ELF-1 (cell line): ENCODE results near the gene CHM.
"Not testable (repeated sequence)": the region's sequence is repeated elsewhere in the genome, so short reads cannot be mapped to it uniquely, and the experiment has no call there.

Experiments
- DNase-seq: peaks from one replicate; pipeline ENCODE4 v3.0.0-alpha.2; 2016; ENCODE audit warnings: low read depth, low spot score

CHM gene, protein sequence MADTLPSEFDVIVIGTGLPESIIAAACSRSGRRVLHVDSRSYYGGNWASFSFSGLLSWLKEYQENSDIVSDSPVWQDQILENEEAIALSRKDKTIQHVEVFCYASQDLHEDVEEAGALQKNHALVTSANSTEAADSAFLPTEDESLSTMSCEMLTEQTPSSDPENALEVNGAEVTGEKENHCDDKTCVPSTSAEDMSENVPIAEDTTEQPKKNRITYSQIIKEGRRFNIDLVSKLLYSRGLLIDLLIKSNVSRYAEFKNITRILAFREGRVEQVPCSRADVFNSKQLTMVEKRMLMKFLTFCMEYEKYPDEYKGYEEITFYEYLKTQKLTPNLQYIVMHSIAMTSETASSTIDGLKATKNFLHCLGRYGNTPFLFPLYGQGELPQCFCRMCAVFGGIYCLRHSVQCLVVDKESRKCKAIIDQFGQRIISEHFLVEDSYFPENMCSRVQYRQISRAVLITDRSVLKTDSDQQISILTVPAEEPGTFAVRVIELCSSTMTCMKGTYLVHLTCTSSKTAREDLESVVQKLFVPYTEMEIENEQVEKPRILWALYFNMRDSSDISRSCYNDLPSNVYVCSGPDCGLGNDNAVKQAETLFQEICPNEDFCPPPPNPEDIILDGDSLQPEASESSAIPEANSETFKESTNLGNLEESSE

DNA sequence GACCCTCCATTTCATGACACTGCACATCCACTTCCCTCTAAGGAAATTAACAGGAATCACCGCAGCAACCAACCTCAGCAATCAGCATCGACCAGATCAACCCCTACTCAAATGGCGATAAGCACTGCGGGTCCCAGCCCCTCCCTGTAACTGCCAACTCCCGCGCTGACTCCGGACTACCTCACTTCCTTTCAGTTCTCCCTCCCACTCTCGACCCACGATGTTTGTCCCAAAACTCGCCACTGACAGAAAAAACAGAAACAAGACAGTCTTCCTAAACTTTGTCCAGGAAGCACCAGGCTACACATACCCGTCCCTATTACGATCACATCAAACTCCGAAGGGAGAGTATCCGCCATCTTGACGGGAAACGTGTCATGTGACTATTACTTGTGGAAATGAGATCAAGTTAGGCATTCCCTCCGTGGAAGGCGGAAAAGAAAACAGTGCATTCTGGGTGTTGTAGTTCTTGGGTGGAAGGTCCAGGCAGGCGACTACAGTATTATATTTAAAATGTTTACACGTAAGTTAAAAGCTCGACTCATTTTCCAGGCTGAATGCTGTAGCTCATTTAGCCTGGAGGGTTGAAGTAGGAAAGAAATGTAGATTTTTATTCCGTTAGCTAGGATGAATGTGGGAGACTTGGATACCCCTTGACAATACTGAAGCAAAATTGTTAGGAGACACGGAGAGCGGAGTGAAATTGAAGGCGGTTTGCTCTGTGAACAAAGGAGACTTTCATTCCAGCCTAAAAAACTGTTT, at the start of gene CHM:
Gene CHM (minus strand): TSS at position 385 of the 762 bp plus-strand sequence. CDS start 26 bp downstream, at position 359.
- peak; percentile 90 for DNase-seq

DNA sequence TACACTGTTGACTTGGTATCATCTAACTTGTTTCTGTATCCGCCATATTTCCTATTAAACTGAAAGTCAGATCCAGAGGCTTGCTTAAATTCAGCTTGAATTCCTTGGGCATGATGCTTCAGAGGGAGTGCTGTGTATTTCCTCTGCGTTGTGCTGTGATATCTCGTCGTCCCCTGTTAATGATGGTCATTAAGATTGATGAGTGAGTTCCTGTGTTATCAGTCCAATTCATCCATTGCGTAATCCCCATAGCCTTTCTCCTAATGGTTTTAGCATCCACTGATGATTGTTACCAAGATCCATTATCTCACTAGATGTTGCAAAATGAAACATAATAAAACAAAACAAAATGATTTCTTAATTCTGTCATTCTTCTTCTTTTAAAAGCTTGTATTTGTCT, 31.3 kb upstream of the CHM start:
- DNase-seq: no peak

DNA sequence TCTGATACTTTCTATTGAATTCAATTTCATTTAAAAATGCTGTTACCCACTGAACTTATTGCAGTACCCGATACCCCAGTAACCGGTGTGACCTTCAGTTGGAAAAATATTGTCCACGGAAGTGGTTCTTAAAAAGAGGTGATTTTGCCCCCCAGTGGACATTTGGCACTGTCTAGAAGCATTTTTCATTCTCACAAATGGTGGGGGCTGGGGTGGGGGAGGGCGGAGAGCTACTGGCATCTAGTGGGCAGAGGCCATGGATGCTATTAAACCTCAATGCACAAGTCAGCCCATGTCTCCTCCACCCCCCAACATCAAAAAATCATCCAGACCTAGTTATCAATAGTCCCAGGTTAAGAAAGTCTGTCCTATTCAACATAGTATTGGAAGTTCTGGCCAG, 19.6 kb upstream of the CHM start:
- DNase-seq: no peak

DNA sequence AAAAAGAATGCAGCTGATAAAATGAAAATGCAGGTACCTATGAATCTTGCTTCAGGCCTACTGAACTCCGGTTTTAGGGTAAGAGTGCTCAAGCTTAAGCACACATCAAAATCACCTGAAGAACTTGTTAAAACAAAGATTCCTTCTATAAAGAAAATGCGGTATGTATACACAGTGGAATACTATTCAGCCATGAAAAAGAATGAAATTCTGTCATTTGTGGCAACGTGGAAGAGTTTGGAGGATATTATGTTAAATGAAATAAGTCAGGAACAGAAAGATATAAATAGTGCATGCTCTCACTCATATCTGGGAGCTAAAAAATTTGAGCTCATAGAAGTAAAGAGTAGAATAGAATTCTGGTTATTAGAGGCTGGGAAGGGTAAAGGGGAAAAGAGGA, 14.0 kb upstream of the CHM start:
- no peak for DNase-seq

DNA sequence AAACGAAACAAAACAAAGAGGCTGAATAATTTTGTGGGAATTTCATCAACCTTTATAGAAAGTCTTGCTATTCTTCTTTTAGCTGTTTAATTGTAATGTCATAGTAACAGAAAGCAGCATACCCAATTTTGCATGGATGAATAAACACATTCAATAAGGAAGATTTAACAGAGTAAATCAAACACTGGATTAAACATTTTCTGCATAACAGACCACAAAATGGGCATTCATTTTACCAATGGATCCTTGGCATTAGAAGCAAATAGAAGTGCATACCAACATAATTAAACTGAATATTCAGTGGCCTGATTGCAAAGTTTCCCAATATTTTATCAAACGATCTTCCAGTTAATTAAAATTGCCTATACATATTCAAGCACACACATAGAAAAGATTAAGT, 4.4 kb upstream of the CHM start:
- no peak for DNase-seq

DNA sequence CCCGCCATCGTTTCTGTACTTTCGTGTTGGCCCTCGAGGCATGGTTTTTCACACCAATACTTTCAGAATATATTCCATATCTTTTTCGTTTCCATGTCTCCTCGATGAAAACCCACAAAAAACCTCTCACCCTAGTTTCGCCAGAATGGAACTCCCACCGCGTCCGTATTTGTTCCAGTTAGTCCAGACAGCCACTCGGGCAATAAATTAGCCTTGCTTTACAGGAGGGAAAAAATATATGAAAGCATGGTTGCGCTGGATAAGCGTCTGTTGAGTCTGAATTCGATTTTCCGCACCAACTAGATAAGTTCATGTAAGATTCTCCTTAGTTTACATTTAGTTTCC, 550 bp upstream of the CHM start:
- peak; percentile 11 for DNase-seq

DNA sequence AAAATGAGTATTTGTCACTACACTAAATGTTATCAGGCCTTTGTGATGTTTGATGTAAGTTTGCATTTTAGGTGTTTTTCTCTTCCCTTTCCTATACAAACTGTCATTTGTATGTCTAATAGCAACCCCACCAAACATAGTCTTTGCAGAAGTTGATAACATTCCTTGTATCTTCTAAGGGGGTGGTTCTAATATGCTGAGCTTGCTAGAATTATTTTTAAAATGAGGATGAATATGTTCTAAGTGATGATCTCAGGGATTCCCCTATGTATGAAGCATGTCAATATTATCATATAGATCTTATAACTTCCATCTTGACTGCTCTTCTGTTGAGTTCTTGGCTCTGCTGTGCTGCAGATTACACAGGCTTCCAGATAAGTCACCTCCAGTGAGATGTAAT, 3.1 kb downstream of the CHM start:
- no peak for DNase-seq

DNA sequence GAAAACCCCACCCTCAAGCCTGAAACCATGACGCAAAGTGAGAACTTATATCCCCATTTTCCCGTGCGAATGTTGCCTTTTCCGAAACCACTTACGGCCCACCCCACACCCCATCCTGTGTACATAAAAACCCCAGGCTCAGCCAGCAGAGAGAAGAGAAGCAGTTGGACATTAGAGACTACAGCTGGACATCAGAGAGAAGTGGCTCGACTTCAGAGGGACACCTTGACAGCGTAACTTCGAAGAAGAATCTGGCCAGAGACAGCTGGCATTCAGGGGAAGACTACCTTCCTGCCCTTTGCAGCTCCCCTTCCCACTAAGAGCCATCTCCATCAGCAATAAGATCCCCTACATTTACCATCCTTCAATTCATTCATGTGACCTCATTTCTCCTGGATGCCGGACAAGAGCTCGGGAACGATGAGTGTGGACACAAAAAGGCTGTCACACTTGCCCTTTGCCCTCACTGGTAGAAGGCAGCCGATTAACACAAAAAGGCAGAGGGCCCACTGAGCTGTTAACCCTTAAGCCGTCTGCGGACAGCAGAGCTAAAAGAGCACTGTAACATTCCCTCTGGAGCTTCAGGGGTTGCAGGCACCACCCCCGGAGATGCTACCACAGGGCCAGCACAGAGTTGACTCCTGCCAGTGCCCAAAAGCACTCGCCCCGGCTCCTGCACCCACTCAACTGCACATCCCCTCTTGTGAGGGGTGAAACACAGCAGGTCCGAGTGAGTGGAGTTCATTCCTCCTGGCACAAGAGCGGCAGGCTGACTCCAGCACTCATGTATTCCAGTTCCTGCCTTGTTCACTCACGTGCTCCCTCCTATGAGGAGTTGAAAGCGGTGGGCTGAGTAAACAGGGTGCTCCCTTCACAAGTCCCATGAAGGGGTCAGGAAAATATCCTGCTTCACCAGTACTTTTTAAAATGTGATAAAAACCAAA, 7.5 kb downstream of the CHM start:
- DNase-seq: no peak

DNA sequence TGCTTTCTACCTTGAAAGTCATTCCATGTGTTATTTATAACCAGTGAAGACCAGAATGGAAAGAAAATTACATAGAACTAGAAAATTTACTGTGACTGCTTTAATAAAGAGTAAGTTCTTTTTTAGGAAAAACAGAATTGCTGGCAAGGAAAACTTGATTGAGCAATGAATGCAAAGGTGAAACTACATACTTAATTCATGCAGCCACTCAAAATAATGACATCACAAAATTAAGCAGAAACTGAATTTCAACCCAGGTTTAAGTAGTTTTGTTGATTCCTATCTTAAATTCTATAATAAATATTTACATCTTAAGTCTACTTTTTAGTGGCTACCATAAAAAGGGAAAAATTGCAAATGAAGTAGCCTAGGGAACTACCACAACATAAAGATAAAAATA, 14.0 kb downstream of the CHM start:
- DNase-seq: no peak

DNA sequence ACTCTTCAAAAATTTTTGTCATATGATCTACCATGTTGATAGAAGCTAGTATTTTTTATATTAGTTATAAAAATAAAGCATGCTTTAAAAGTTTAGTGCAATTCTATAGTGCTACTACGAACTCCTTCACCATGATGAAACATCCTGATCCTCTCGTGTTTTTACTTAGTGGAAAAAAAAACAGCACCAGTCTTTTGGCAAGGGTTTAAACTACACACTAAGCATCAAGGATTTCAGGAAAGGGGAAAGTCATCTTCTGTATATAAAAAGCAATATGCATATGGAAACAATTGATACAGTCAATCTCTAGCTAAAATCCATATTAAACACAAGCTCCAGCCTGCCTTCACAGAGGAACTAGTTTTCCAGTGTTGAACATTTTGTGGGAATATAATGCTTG, 18.7 kb downstream of the CHM start:
- no peak for DNase-seq

DNA sequence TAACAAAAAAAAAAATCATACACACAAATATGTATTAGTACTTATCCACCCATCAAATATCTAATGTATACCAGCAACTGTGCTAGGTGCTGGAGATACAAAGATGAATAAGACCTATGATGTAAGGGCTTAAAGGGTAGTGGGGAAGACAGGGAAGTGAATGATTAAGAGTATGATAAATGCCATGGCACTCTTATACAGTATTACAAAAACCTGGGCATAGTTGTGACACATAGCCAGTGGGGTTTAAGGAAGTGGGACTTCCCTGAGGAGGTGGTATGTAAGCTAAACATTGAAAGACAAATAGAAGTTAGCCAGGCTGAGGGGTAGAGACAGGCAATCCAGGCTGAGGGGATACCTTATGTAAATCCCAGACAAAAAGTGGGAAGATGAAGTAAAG, 23.5 kb downstream of the CHM start:
- no peak for DNase-seq

DNA sequence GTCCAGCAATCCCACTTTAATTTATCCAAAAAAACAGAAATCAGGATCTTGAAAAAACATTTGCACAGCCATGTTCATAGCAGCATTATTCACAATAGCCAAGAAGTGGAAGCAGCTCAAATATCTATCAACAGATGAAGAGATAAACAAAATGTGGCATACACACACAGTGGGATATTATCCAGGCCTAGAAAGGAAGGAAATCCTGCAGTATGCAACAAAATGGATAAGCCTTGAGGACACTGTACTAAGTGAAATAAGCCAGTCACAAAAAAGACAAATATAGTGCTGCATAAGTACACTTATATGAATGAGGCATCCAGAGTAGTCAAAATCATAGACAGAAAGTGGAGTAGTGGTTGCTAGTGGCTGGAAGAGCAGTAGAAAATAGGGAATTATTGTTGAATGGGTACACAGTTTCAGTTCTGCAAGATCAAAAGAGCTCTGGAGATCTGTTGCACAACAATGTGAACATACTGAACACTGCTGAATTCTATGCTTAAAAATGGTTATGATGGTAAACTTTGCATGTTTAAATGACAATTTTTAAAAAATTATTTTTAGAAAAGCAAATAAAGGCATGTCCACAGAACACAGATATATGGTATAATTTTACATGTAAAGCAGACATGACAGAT, 25.6 kb downstream of the CHM start:
- no peak for DNase-seq

DNA sequence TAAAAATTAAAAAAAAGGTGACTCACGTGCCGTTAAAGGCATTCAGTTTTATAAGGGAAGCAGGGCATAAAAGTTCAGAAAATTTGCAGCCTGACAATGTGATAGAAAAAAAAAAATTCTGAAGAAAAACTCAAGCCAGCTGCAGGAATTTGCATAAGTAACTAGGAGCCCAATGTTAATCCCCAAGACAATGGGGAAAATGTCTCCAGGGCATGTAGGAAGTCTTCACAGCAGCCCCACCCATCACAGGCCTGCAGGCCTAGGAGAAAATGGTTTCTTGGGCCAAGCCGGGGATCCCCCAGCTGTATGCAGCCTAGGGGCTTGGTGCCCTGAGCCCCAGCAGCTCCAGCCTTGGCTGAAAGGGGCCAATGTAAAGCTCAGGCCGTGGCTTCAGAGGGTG, 31.2 kb downstream of the CHM start:
- peak; percentile 76 for DNase-seq

DNA sequence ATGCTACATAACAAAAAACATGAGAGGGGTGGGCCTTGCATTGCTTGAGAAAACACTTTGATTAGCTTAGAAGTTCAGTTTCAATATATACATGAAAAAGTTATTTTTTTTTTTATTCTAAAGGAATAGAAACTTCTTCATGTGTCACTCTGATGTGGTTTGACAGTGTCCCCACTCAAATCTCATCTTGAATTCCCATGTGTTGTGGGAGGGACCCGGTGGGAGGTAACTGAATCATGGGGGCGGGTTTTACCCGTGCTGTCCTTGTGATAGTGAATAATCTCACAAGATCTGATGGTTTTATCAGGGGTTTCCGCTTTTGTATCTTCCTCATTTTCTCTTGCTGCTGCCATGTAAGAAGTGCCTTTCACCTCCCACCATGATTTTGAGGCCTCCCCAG, 32.4 kb downstream of the CHM start:
- DNase-seq: not testable (repeated sequence)

DNA sequence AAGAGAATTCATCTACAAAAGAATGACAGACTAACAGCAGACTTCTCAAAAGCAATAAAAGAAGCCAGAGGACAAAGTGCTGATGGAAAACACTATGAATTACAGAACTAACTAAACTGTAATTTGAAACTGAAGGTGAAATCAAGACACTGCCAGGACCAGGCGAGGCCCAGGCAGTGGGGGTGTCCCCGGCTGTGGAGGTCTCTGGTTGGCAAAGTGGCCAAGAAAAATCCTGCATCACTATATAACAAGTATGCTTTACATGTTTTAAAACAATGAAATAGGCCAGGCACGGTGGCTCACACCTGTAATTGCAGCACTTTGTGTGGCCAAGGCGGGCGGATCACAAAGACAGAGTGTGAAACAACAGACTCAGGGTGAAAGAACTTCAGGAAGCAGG, 32.9 kb downstream of the CHM start:
- DNase-seq: no peak

DNA sequence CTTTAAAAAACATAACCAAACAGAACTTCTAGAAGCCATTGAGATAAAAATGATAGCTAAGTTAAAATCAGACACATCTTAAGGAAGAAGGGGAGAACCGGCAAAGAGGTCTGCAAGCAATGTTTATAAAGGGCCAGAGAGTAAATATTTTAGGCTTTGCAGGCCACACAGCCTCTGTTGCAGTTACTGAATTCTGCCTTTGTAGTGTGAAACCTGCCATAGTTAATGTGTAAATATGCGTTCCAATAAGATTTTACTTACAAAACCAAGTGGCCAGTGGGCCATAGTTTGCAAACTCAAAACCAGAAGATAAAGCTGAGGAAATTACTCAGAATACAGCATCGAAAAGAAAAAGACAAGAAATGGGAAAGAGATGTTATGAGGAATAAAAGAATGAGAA, 33.6 kb downstream of the CHM start:
- no peak for DNase-seq

DNA sequence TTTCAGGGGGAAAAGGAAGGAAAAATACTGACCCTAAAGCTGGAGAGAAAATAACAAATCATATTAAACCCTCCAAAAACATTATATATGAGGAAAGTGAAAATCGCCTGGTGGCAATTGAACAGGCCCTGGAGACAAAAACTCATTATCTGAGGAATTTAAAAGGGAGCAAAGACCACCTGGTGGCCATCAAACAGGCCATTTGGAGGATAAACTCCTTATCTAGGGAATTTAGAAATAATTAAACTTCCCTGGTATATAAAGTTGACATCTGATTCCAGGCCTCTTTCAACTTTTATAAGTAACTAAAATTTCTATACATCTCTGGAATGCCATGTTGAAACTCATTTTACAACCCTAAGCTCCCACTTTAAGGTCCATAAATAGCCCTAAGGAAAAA, 35.2 kb downstream of the CHM start:
- no peak for DNase-seq

DNA sequence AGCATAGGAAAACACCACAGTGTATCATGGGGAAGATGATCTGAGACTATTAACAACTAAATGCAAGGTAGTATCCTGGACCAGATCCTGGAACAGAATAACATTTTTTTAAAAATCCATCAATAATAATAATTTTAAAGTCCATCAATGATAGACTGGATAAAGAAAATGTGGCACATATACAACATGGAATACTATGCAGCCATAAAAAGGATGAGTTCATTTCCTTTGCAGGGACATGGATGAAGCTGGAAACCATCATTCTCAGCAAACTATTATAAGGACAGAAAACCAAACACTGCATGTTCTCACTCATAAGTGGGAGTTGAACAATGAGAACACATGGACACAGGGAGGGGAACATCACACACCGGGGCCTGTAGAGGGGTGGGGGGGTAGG, 37.6 kb downstream of the CHM start:
- DNase-seq: not testable (repeated sequence)

DNA sequence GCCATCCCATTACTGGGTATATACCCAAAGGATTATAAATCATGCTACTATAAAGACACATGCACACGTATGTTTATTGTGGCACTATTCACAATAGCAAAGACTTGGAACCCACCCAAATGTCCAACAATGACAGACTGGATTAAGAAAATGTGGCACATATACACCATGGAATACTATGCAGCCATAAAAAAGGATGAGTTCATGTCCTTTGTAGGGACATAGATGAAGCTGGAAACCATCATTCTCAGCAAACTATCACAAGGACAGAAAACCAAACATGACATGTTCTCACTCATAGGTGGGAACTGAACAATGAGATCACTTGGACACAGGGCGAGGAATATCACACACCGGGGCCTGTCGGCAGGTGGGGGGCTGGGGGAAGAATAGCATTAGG, 39.5 kb downstream of the CHM start:
- not testable (repeated sequence) for DNase-seq

DNA sequence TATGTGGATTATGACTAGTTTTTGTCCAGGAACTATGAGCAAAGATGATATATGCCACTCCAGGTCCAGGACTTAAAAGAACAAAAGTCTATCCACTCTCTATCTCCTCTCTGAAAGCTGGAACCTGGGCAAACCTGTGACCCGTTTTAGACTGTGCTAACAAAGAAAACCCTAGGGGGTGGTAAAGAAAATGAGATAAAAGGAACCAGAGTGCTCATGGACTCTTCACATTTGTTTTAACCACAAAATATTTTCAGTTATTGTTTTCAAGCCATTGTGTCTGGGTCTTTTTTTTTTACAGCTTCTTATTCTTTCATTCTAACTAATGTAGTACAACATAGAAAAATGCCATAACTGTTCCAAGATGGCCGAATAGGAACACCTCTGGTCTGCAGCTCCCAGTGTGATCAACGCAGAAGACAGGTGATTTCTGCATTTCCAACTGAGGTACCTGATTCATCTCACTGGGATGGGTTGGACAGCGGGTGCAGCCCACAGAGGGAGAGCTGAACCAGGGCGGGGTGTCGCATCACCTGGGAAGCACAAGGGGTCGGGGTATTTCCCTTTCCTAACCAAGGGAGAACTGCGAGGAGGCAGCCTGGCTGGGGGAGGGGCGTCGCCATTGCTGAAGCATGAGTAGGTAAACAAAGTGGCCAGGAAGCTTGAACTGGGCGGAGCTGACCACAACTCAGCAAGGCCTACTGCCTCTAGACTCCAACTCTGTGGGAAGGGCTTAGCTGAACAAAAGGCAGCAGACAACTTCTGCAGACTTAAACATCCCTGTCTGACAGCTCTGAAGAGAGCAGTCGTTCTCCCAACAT, 45.1 kb downstream of the CHM start:
- DNase-seq: peak; percentile 95
